Activated naive CD4-positive, alpha-beta T cell treated with anti-CD3 and anti-CD28 coated beads, Interleukin-2, amount 50 U/mL, for 72 hours (primary cell): ENCODE data around the gene ITFG1. TPM values are rescaled to one million over a fixed set of nuclear protein-coding genes. Genes with fewer than 3 reads are reported as not detected.
A peak's percentile ranks its signal among the peaks of the same experiment; 100 is the strongest.
"Not testable (repeated sequence)": the region's sequence is repeated elsewhere in the genome, so short reads cannot be mapped to it uniquely, and the experiment has no call there.

Source experiments
- ATAC-seq, 2 donors: fragments of 150-1000 bp; cut with Tn5 transposase; 2 replicates each; pipeline ENCODE4 v1.10.0; 2021; ENCODE audit warnings: mild to moderate bottlenecking in 2 of 2, moderate library complexity in 2 of 2
- DNase-seq, 2 donors: peaks; one replicate each; pipeline ENCODE4 v3.0.0; 2021 to 2022; ENCODE audit warnings: low spot score in 2 of 2
- H3K27ac Mint-ChIP-seq, 2 donors: one replicate each; pipeline ENCODE4 v1.8.0; 2022; ENCODE audit warnings: mild to moderate bottlenecking in 2 of 2, mixed read lengths in 2 of 2
- H3K36me3 Mint-ChIP-seq, 2 donors: one replicate each; pipeline ENCODE4 v1.8.0; 2022; ENCODE audit warnings: mixed read lengths in 2 of 2
- H3K9me3 Mint-ChIP-seq, 2 donors: one replicate each; pipeline ENCODE4 v1.8.0; 2022; ENCODE audit warnings: mixed read lengths in 2 of 2
- total RNA-seq, 2 donors: library from RNA; stranded (reverse); gene quantifications; one replicate each; pipeline ENCODE4 v1.2.3, GENCODE V29; 2022

The ITFG1 gene
- total RNA-seq, 2 donors from 2014 or later: 14.1 to 15.9 TPM

GRCh38 chr16:47387026-47387734 lies 73.7 kb downstream of the ITFG1 start:
- H3K9me3 Mint-ChIP-seq: no peaks in the 10 kb centered on the region
- H3K36me3 Mint-ChIP-seq: no peaks in the 10 kb centered on the region
- ATAC-seq (no peak), DNase-seq (no peak)
- H3K27ac Mint-ChIP-seq: no peak overlapping the region

- Mint-ChIP-seq H3K9me3 (no peaks in the 10 kb centered on the region), H3K36me3 (no peaks in the 10 kb centered on the region), H3K27ac (no peak overlapping the region)
- ATAC-seq (no peak), DNase-seq (no peak)
Measured at GRCh38 chr16:47386201-47386718, 74.6 kb downstream of the ITFG1 start.

GRCh38 chr16:47382362-47382761 lies 78.5 kb downstream of the ITFG1 start:
- DNase-seq: no peak
- no peaks in the 10 kb centered on the region for H3K36me3 Mint-ChIP-seq
- no peaks in the 10 kb centered on the region for H3K9me3 Mint-ChIP-seq
- ATAC-seq: no peak
- no peak overlapping the region for H3K27ac Mint-ChIP-seq

GRCh38 chr16:47377154-47377553 lies 83.7 kb downstream of the ITFG1 start:
- H3K27ac Mint-ChIP-seq: no peak overlapping the region
- H3K9me3 Mint-ChIP-seq: no peaks in the 10 kb centered on the region
- H3K36me3 Mint-ChIP-seq: peaks cover 13 to 19% of the 10 kb centered on the region in 2 donors
- DNase-seq (no peak), ATAC-seq (no peak)

- H3K36me3 Mint-ChIP-seq: peaks cover 30 to 32% of the 10 kb centered on the region in 2 donors
- DNase-seq: no peak
- H3K27ac Mint-ChIP-seq: no peak overlapping the region
- no peak for ATAC-seq
- peaks cover 3 to 8% of the 10 kb centered on the region in 2 donors for H3K9me3 Mint-ChIP-seq
Measured at GRCh38 chr16:47375423-47375822, 85.4 kb downstream of the ITFG1 start.

- H3K27ac Mint-ChIP-seq: no peak overlapping the region
- ATAC-seq: no peak
- no peak for DNase-seq
- peaks cover 34 to 36% of the 10 kb centered on the region in 2 donors for H3K36me3 Mint-ChIP-seq
- peaks cover 4 to 11% of the 10 kb centered on the region in 2 donors for H3K9me3 Mint-ChIP-seq
Measured at GRCh38 chr16:47374629-47375028, 86.2 kb downstream of the ITFG1 start.

- ATAC-seq (no peak), DNase-seq (no peak)
- H3K9me3 Mint-ChIP-seq: peaks cover 4 to 11% of the 10 kb centered on the region in 2 donors
- H3K27ac Mint-ChIP-seq: no peak overlapping the region
- H3K36me3 Mint-ChIP-seq: peaks cover 34 to 36% of the 10 kb centered on the region in 2 donors
Measured at GRCh38 chr16:47371271-47372014, 89.4 kb downstream of the ITFG1 start.

GRCh38 chr16:47370536-47370935 lies 90.3 kb downstream of the ITFG1 start:
- ATAC-seq (no peak), DNase-seq (no peak)
- Mint-ChIP-seq H3K36me3 (peaks cover 34 to 36% of the 10 kb centered on the region in 2 donors), H3K9me3 (peaks cover 4 to 11% of the 10 kb centered on the region in 2 donors), H3K27ac (peak overlapping the region in 1 of 2 donors; percentile 15)

- DNase-seq: no peak
- peaks cover 10 to 22% of the 10 kb centered on the region in 2 donors for H3K36me3 Mint-ChIP-seq
- no peak for ATAC-seq
- peak overlapping the region in 1 of 2 donors; percentile 31 for H3K27ac Mint-ChIP-seq
- peaks cover 4 to 11% of the 10 kb centered on the region in 2 donors for H3K9me3 Mint-ChIP-seq
Measured at GRCh38 chr16:47366228-47366627, 94.6 kb downstream of the ITFG1 start.

- no peak for DNase-seq
- Mint-ChIP-seq H3K27ac (peak overlapping the region in 1 of 2 donors; percentile 62), H3K36me3 (peaks cover 0 to 9% of the 10 kb centered on the region in 2 donors), H3K9me3 (no peaks in the 10 kb centered on the region)
- ATAC-seq: no peak
Measured at GRCh38 chr16:47363761-47364160, 97.1 kb downstream of the ITFG1 start.

- DNase-seq (no peak), ATAC-seq (no peak)
- no peak overlapping the region for H3K27ac Mint-ChIP-seq
- H3K36me3 Mint-ChIP-seq: peaks cover 16 to 18% of the 10 kb centered on the region in 2 donors
- H3K9me3 Mint-ChIP-seq: peaks cover 4 to 11% of the 10 kb centered on the region in 2 donors
Measured at GRCh38 chr16:47359478-47359877, 101.4 kb downstream of the ITFG1 start.

GRCh38 chr16:47358816-47359215 lies 102.0 kb downstream of the ITFG1 start:
- Mint-ChIP-seq H3K36me3 (peaks cover 14 to 23% of the 10 kb centered on the region in 2 donors), H3K9me3 (peaks cover 10 to 11% of the 10 kb centered on the region in 2 donors), H3K27ac (no peak overlapping the region)
- no peak for ATAC-seq
- no peak for DNase-seq

- peaks cover 31 to 32% of the 10 kb centered on the region in 2 donors for H3K9me3 Mint-ChIP-seq
Measured at GRCh38 chr16:47349029-47349428, 111.8 kb downstream of the ITFG1 start.

GRCh38 chr16:47347021-47347696 lies 113.7 kb downstream of the ITFG1 start:
- Mint-ChIP-seq H3K9me3 (peaks cover 29 to 31% of the 10 kb centered on the region in 2 donors), H3K36me3 (peaks cover 61 to 64% of the 10 kb centered on the region in 2 donors)
- not testable (repeated sequence) for ATAC-seq, H3K27ac Mint-ChIP-seq, DNase-seq

More at GRCh38 chr16:47349029-47349428, 111.8 kb downstream of the ITFG1 start:
- not testable (repeated sequence) for DNase-seq, ATAC-seq, H3K27ac Mint-ChIP-seq
- peaks cover 68 to 73% of the 10 kb centered on the region in 2 donors for H3K36me3 Mint-ChIP-seq

- Mint-ChIP-seq H3K9me3 (peaks cover 28 to 34% of the 10 kb centered on the region in 2 donors), H3K27ac (no peak overlapping the region), H3K36me3 (peaks cover 50 to 54% of the 10 kb centered on the region in 2 donors)
- ATAC-seq: no peak
- DNase-seq: no peak
Measured at GRCh38 chr16:47342055-47342454, 118.8 kb downstream of the ITFG1 start.

- not testable (repeated sequence) for H3K27ac Mint-ChIP-seq, ATAC-seq, DNase-seq, H3K9me3 Mint-ChIP-seq
- H3K36me3 Mint-ChIP-seq: peaks cover 8 to 24% of the 10 kb centered on the region in 2 donors
Measured at GRCh38 chr16:47330562-47330961, 130.3 kb downstream of the ITFG1 start.
